GM18951 (cell line): Measurements from ENCODE around the gene KIRREL2.
A peak's percentile ranks its signal among the peaks of the same experiment; 100 is the strongest.
"Not testable (repeated sequence)": the region's sequence is repeated elsewhere in the genome, so short reads cannot be mapped to it uniquely, and the experiment has no call there.

Source experiments
- POLR2A ChIP-seq: IDR thresholded peaks from 4 replicates; pipeline ENCODE4 v1.6.1; 2011; ENCODE audit warnings: mild to moderate bottlenecking; ENCODE audit not compliant: insufficient read length, insufficient read depth; ENCODE audit errors: extremely low read depth
- in situ Hi-C: fragments of 300-500 bp; cut with MboI; formaldehyde crosslinking; loops from one replicate; pipeline ENCODE4 v1.12.0; 2022; ENCODE audit warnings: low sequenced_read_pairs, mixed read lengths, inconsistent platforms; ENCODE audit not compliant: unreplicated experiment

The KIRREL2 gene

DNA sequence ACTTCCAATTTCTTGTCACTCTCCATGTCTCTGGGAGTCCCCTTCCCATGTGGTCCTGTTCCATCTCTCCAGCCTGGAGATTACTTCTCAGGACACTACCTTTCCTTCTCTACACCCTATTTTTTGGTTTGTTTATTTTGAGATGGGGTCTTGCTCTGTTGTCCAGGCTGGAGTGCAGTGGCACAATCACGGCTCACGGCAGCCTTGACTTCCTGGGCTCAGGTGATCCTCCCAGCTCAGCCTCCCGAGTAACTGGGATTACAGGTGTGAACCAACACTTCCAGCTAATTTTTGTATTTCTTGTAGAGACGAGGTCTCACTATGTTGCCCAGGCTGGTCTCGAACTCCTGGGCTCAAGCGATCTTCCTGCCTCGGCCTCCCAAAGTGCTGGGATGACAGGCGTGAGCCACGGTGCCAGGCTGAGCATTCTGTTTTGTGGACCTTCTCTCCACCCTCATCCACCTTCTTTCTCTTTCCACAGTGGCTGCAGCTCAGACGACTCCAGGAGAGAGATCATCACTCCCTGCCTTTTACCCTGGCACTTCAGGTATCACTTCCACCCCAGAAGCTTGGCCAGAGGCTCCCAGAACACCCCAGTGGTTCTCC lies 46.3 kb downstream of the KIRREL2 start:
- in situ Hi-C loops, result no loop called here
- TF ChIP-seq POLR2A, result no peak

GRCh38 chr19:35903550-35904179 lies 47.0 kb downstream of the KIRREL2 start:
- in situ Hi-C loops, result no loop called here

DNA sequence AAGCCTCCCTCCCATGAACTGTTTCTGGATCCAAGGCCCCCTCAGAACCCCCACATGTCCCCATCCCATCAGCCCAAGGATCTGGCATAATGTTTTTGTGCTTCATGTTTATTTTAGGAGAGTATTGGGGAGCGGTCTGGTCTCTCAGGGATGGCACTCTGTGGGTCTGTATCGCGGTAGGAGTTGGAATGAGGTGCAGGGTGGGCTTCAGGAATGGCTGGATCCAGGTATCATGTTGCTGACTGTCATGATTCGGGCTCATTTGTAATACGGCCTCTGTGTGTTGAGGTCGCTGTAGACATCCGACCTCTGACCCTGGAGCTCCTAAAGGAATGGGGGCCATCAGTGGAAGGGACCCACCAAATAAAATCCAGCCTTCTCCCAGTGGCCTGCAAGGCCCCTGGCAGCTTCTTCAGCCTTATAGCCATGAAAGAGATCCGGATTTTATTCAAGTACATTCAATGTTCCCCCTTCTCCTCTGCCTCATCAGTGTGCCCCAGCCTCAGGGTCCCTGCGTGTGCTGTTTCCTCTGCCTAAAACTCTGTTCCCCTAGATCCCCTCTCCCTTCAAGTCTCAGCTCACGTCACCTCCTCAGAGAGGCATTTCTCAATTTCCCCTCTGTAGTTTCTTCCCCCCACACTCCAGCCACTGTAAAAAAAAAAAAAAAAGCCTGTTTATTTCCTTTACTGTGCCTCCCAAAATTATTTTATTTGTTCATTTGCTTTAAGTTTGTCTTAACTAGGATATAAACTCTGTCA lies 47.8 kb downstream of the KIRREL2 start:
- no peak for TF ChIP-seq POLR2A
- in situ Hi-C loops, result no loop called here

More at GRCh38 chr19:35903550-35904179, 47.0 kb downstream of the KIRREL2 start:
- peak; percentile 68 for TF ChIP-seq POLR2A

DNA sequence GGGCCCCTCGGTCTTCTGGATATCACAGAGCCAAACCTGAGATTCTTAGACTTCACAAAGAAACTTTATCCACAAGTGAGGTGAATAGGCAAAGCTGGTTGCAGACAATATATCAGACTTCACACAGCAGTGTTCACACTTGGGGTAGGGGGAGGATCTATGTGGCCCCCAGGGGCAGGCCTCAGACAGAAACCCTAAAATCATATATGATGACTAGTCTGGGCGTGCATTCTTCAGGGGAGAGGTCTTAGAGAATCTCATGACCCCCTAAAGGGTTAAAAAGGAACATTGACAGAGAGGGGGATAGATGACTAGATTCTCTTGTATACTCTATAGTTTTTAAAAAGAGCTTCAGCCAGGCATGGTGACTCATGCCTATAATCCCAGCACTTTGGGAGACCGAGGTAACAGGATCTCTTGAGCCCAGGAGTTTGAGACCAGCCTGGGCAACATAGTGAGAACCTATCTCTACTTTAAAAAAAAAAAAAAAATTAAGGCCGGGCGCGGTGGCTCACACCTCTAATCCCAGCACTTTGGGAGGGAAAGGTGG lies 48.5 kb downstream of the KIRREL2 start:
- TF ChIP-seq POLR2A, result no peak
- in situ Hi-C loops, result no loop called here

DNA sequence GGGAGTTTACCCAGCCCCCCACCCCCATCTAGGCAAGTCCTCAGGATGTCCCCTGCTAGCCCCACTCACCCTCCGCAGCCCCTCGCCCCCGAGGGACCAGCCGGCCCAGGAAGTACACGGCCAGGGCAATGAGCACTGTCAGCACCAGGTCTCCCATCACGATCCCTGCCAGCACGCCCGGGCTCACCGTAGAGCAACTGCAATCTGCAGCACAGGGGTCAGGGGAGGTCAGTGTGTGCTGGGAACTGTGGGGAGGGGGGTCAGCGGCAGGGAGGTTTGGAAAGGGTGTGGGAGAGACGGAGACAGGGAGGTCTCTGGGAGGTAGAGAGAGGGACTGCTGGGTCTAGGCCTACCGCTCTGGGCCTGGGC lies 50.6 kb downstream of the KIRREL2 start:
- in situ Hi-C loops, result no loop called here
- no peak for TF ChIP-seq POLR2A

- in situ Hi-C loops, result no loop called here
- TF ChIP-seq POLR2A, result no peak
Measured at GRCh38 chr19:35908010-35908441, 51.3 kb downstream of the KIRREL2 start, which contains the start of gene TYROBP. Gene TYROBP (minus strand): TSS chr19:35908295. CDS start chr19:35908228, 67 bp downstream.

DNA sequence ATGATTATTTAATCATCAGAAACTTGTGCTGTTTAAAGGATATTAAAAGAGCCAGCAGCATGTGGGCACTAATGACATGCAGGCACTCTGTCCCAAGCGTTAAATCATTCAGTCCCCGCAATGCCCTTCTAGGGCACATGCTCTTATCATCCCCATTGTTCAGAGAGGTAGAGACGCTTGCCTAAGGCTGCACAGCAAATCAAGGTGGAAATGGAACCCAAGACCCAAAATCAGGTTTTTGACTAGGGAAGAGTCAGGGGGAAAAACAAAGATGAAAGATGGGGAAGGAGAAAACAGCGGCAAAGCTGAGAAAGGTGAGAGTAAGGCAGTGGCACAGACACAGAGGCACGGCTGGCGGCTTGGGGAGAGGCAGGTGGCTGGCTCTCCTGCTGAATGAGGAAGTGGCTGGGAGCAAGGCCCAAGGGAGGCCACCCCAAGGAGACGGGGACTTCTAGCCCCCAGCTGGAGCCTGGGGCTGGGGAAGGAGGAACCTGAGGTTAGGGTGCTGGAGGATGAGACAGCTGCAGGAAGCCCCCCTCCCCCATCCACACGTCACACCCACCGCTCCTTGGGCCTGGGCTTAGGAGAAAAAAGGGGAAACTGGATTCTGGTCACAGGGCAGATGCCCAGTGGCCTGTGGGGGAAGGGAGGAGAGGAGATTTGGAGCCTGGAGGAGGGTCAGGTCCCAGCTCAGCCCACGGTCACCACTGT lies 52.4 kb downstream of the KIRREL2 start:
- TF ChIP-seq POLR2A, result peak; percentile 42
- in situ Hi-C loops, result no loop called here

GRCh38 chr19:35909684-35910035 lies 52.9 kb downstream of the KIRREL2 start:
- in situ Hi-C loops, result no loop called here
- no peak for TF ChIP-seq POLR2A

GRCh38 chr19:35910355-35910754 lies 53.6 kb downstream of the KIRREL2 start:
- in situ Hi-C loops, result not testable (repeated sequence)

DNA sequence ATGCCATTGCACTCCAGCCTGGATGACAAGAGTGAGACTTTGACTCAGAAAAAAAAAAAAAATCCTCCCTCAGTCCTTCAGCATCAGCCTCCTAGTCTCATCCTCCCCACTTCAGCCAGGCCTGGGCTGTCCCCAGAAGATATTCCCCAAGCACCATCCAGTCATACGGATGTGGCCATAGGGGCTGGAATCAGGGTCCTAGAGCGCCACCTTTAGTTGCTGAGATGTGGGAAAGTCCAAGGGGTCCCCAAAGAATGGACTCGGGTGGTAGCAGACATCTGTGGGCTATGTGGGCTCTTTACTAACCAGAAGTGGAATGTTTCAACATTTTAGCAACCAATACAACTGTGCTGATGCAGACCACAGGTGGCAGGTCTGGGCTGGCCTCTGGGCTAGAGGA lies 54.5 kb downstream of the KIRREL2 start:
- TF ChIP-seq POLR2A, result no peak

GRCh38 chr19:35911790-35912189 lies 55.1 kb downstream of the KIRREL2 start:
- TF ChIP-seq POLR2A, result no peak
- in situ Hi-C loops, result no loop called here

More for the DNA sequence above, 54.5 kb downstream of the KIRREL2 start:
- in situ Hi-C loops, result no loop called here

GRCh38 chr19:35913589-35913988 lies 56.9 kb downstream of the KIRREL2 start:
- no peak for TF ChIP-seq POLR2A
- in situ Hi-C loops, result no loop called here

DNA sequence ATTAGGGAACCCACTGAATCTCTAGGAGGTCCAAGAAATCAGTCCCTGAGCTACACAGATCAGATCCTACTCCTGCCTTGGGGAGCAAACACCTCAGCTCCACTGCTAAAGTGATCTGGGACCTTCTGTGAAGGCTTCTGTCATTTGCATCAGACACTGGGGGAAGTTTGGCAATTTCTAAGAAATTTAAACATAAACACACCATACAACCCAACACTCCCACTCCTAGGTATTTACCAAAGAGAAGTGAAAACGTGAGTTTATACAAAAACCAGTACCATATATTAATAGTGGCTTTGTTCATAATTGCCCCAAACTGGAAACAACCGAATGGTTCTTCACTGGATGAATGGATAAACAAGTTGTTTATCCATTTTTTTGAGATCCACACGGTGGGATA lies 58.7 kb downstream of the KIRREL2 start:
- TF ChIP-seq POLR2A, result no peak
- in situ Hi-C loops, result no loop called here
